Raji (cell line): ENCODE results near the gene TBC1D22B.
A peak's percentile ranks its signal among the peaks of the same experiment; 100 is the strongest.

ENCODE experiments used
- POLR2A ChIP-seq: IDR thresholded peaks from 2 replicates; pipeline ENCODE4 v1.6.1; 2011; ENCODE audit warnings: low read depth, low read length, control low read depth; ENCODE audit not compliant: insufficient read depth

The TBC1D22B gene

GRCh38 chr6:37343248-37343647 is 85.7 kb downstream of the TBC1D22B start:
- TF ChIP-seq POLR2A, result no peak

DNA sequence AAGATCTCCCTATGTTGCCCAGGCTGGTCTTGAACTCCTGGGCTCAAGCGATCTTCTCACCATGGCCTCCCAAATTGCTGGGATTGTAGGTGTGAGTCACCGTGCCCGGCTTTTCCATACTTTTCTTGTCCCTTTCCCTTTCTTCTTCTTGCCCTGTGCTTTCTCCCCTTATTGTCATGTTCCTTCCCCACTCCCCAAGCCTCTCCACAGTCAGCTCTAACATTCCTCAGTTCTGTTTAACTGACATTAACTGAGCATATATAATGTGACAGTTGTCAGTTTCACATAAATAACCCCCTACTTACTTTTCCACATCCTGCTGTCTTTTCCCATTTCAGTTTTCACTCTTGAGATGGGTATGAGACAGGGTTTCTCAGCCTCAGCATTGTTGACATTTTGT is 86.7 kb downstream of the TBC1D22B start:
- TF ChIP-seq POLR2A, result no peak

DNA sequence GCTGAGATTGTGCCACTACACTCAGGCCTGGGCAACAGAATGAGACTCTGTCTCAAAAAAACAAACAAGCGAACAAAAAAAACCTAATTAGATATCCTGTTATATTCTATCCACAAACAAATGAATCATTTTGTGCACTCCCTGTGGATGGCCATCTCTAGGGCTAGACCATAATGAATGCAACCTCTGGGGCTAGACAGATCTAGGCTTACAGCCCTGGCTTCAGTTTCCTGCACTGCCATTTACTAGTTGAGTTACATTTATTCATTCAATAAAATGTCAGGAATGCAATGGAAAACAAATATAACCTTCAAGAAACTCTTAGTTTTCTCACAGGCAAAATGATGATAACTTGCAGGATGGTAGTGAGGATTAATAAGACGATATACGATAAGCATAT is 89.6 kb downstream of the TBC1D22B start:
- TF ChIP-seq POLR2A, result no peak

- no peak for TF ChIP-seq POLR2A
Observed at GRCh38 chr6:37347670-37348111, 90.1 kb downstream of the TBC1D22B start.

DNA sequence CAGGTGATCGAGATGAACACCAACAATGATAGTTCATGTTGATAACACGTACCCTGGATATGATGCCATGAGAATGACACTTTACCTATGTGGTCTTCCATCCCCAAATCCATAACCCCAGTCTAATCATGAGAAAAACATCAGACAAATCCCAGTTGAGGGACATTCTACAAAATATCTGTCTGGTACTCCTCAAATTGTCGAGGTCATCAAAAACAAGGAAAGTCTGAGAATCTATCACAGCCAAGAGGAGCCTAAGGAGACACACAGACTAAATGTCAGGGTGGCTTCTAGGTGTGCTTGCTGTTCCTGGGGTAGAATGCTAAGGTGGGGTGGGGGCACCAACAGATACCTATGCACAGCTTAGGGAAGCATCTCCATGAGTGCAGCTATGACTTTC is 93.5 kb downstream of the TBC1D22B start:
- TF ChIP-seq POLR2A, result no peak

DNA sequence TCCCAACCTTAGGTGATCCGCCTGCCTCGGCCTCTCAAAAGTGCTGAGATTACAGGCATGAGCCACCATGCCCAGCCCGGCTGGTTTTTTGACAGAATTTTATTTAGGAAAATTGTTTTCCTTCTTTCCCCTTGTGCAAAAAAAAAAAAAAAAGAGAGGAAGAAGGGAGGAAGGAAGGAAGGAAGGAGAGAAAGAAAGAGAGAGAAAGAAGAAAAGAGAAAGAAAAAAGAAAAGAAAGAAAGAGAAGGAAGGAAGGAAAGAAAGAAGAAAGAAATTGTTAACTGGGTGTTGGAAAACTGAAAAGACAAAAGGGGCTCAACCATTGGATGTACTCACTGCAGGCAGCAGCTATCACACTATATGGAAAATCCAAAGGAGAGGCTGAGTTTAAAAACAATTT is 94.8 kb downstream of the TBC1D22B start:
- no peak for TF ChIP-seq POLR2A

DNA sequence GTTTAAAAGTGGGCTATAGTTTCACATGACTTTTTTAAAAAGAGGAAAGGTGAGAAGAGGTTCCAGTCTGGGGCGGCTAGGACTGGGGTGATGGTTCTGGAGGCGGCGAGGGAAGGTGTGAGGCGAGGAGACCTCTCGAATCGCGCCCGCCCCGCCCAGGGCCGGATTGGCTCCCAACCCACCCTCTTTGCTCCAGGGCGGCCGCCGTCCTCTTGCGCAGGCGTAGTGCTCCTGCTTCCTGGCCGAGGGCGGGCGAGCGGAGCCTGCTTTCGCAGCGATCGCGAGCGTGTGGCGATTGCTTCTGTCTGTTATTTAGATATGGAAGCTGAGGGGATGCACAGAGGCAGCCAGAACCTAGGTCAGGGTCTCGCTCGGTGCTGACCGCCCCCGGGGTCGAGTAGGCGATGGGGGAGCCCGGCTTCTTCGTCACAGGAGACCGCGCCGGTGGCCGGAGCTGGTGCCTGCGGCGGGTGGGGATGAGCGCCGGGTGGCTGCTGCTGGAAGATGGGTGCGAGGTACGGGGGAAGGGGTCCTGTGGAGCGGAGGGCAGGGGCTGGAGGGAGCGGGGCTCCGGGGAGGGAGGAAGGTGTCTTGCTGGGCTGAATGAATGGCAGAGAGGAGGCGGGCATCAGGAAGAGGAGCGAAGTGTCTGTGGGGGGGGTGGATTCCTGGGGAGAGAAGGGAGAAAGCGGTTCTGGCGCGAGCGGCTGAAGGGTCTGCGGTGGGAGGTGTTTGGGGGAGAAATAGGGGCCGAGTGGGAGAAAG is 96.4 kb downstream of the TBC1D22B start, which contains the start of gene RNF8:
RNF8 (plus strand) TSS at position 223 of the 765 bp plus-strand sequence; CDS start at position 405, 182 bp downstream.
- TF ChIP-seq POLR2A, result peak; percentile 81

- TF ChIP-seq POLR2A, result no peak
Observed at GRCh38 chr6:37354526-37355384, 97.2 kb downstream of the TBC1D22B start.

DNA sequence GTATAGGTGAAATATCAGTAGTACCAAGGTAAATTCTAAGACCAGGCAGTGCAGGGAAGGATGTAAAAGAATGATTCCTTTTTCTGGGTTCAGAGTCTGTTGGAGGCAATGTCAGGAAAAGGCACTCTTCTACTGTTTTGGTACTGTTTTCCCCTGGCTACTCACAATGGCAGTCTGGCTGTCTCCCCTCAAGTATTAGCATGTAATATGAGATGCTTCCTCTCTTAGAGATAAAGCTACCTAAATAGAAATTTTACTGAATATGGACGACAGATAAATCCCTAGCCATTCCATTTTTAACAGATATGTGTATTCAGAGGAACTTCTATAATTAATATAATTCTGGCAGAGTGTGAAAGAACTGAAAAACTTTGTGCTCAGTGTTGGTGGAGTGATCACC is 99.7 kb downstream of the TBC1D22B start:
- TF ChIP-seq POLR2A, result no peak

- TF ChIP-seq POLR2A, result no peak
Observed at GRCh38 chr6:37357860-37358259, 100.3 kb downstream of the TBC1D22B start.

DNA sequence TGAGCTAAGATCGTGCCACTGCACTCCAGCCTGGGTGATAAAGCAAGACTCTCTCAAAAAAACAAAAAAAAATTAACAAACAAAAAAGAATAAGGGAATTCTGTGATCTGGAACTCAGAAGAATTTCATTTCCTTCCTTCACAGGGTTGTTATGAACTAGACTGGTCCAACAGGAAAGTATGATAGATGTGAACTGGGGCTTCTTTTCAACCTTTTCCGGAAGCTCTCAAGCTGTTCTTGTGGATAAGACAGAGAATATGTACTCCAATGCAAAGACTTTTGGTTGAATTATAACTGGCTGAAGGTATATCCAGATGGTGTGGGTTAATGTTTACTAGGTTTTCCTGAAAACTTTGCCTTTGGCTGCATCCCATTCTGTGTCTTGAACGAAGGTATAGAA is 101.5 kb downstream of the TBC1D22B start:
- TF ChIP-seq POLR2A, result no peak

GRCh38 chr6:37362101-37362828 is 104.7 kb downstream of the TBC1D22B start:
- TF ChIP-seq POLR2A, result no peak

DNA sequence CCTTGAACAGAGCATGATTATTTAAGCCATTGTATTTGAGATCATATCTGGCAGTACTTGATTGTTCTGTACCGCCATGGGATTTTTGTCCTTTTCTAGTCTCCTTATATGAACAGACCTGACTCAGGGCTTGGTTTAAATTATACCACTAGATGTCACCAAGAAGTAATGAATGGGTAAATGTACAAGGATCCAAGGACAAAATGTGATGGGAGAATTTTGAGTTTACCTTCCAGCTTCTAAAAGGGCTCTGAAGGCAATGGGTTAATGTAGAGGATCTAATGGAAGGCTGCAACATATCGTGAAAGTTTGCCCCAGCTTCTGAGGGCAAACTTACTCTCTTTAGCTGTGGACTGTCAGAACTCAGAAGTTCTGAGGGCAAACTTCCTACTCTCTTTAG is 108.2 kb downstream of the TBC1D22B start:
- no peak for TF ChIP-seq POLR2A

GRCh38 chr6:37366910-37367309 is 109.3 kb downstream of the TBC1D22B start:
- no peak for TF ChIP-seq POLR2A

DNA sequence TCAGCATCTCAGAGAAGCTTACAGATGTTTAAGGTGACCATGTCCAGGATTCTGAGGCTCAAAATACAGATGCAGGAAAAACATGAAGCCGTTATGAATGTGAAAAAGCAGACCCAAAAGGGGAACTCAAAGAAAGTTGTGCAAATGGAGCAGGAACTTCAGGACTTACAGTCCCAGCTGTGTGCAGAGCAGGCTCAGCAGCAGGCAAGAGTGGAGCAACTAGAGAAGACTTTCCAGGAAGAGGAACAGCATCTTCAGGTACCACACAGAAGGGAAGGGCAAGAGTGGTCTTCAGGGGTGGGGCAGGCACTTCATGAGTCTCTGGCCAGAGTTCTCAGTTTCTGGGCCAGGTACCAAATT is 111.4 kb downstream of the TBC1D22B start:
- no peak for TF ChIP-seq POLR2A

- TF ChIP-seq POLR2A, result no peak
Observed at GRCh38 chr6:37369321-37370201, 112.0 kb downstream of the TBC1D22B start.
